ENCODE measurements around the gene BNC2. TPM values are rescaled to one million over a fixed set of nuclear protein-coding genes. Genes with fewer than 3 reads are reported as not detected.

The BNC2 gene
- total RNA-seq, 1 donor from 2014 or later: 38.0 TPM

GRCh38 chr9:16784002-16784401 lies 86.5 kb downstream of the BNC2 start:
- peaks cover 6% of the 10 kb centered on the region for H3K79me2 ChIP-seq (ENCODE audit: insufficient read depth, low read length)

GRCh38 chr9:16782490-16782889 lies 88.0 kb downstream of the BNC2 start:
- Histone ChIP-seq H4K20me1 (ENCODE audit: insufficient read depth, low read length) (peaks cover 12% of the 10 kb centered on the region), H3K27ac (ENCODE audit: low read depth, low read length) (no peak overlapping the region), H3K9me3 (ENCODE audit: insufficient read depth, low read depth, low read length) (no peaks in the 10 kb centered on the region), H3K9ac (ENCODE audit: low read length) (no peak overlapping the region), H3K4me3 (ENCODE audit: insufficient read depth, low read depth, low read length) (no peak overlapping the region), H2AFZ (ENCODE audit: low read depth, low read length) (no peak overlapping the region), H3K27me3 (ENCODE audit: insufficient read depth, low read length) (no peaks in the 10 kb centered on the region), H3K36me3 (ENCODE audit: insufficient read depth, low read length) (no peaks in the 10 kb centered on the region), H3K79me2 (ENCODE audit: insufficient read depth, low read length) (peaks cover 3% of the 10 kb centered on the region), H3K4me1 (ENCODE audit: insufficient read depth, low read length) (no peaks in the 10 kb centered on the region), H3K4me2 (ENCODE audit: low read length) (no peak overlapping the region)
- peaks cover 6% of the 10 kb centered on the region for H3K36me3 Mint-ChIP-seq (ENCODE audit: low read depth, unreplicated experiment)
- no peak for DNase-seq (ENCODE audit: low read depth)
- no peak for FAIRE-seq
- peaks cover 14% of the 10 kb centered on the region for H3K4me1 Mint-ChIP-seq (ENCODE audit: low read depth, unreplicated experiment)
- H3K27ac Mint-ChIP-seq (ENCODE audit: unreplicated experiment): no peak overlapping the region
- no peak overlapping the region for H3K4me3 Mint-ChIP-seq (ENCODE audit: unreplicated experiment)
- H3K9me3 Mint-ChIP-seq (ENCODE audit: unreplicated experiment): no peaks in the 10 kb centered on the region
- H3K27me3 Mint-ChIP-seq (ENCODE audit: low read depth, unreplicated experiment): no peaks in the 10 kb centered on the region
- no peak for TF ChIP-seq EZH2 (IDR thresholded peaks at IDR 0.05; ENCODE audit: insufficient read depth, low read length)
- no peak for TF ChIP-seq CTCF (IDR thresholded peaks at IDR 0.05; ENCODE audit: insufficient read depth, low read depth, low read length)

More at GRCh38 chr9:16784002-16784401, 86.5 kb downstream of the BNC2 start:
- no peak overlapping the region for H3K4me3 ChIP-seq (ENCODE audit: insufficient read depth, low read depth, low read length)
- H3K9me3 ChIP-seq (ENCODE audit: insufficient read depth, low read depth, low read length): no peaks in the 10 kb centered on the region
- DNase-seq (ENCODE audit: low read depth) (no peak), FAIRE-seq (no peak)
- H2AFZ ChIP-seq (ENCODE audit: low read depth, low read length): no peak overlapping the region
- Mint-ChIP-seq H3K4me1 (ENCODE audit: low read depth, unreplicated experiment) (peaks cover 14% of the 10 kb centered on the region), H3K36me3 (ENCODE audit: low read depth, unreplicated experiment) (peaks cover 6% of the 10 kb centered on the region), H3K4me3 (ENCODE audit: unreplicated experiment) (no peak overlapping the region), H3K27ac (ENCODE audit: unreplicated experiment) (no peak overlapping the region), H3K9me3 (ENCODE audit: unreplicated experiment) (no peaks in the 10 kb centered on the region), H3K27me3 (ENCODE audit: low read depth, unreplicated experiment) (no peaks in the 10 kb centered on the region)
- H3K27me3 ChIP-seq (ENCODE audit: insufficient read depth, low read length): no peaks in the 10 kb centered on the region
- H3K27ac ChIP-seq (ENCODE audit: low read depth, low read length): no peak overlapping the region
- H4K20me1 ChIP-seq (ENCODE audit: insufficient read depth, low read length): peaks cover 17% of the 10 kb centered on the region
- no peak overlapping the region for H3K4me2 ChIP-seq (ENCODE audit: low read length)
- H3K36me3 ChIP-seq (ENCODE audit: insufficient read depth, low read length): no peaks in the 10 kb centered on the region
- H3K4me1 ChIP-seq (ENCODE audit: insufficient read depth, low read length): no peaks in the 10 kb centered on the region
- TF ChIP-seq EZH2 (IDR thresholded peaks at IDR 0.05; ENCODE audit: insufficient read depth, low read length): no peak
- no peak for TF ChIP-seq CTCF (IDR thresholded peaks at IDR 0.05; ENCODE audit: insufficient read depth, low read depth, low read length)
- H3K9ac ChIP-seq (ENCODE audit: low read length): no peak overlapping the region

- DNase-seq (ENCODE audit: low read depth): no peak
- FAIRE-seq: no peak
- Histone ChIP-seq H3K79me2 (ENCODE audit: insufficient read depth, low read length) (no peaks in the 10 kb centered on the region), H3K9ac (ENCODE audit: low read length) (no peak overlapping the region), H4K20me1 (ENCODE audit: insufficient read depth, low read length) (peaks cover 4% of the 10 kb centered on the region), H3K27me3 (ENCODE audit: insufficient read depth, low read length) (no peaks in the 10 kb centered on the region), H3K4me2 (ENCODE audit: low read length) (no peak overlapping the region), H3K27ac (ENCODE audit: low read depth, low read length) (no peak overlapping the region), H3K9me3 (ENCODE audit: insufficient read depth, low read depth, low read length) (no peaks in the 10 kb centered on the region), H2AFZ (ENCODE audit: low read depth, low read length) (no peak overlapping the region), H3K4me3 (ENCODE audit: insufficient read depth, low read depth, low read length) (no peak overlapping the region), H3K4me1 (ENCODE audit: insufficient read depth, low read length) (no peaks in the 10 kb centered on the region), H3K36me3 (ENCODE audit: insufficient read depth, low read length) (no peaks in the 10 kb centered on the region)
- H3K4me1 Mint-ChIP-seq (ENCODE audit: low read depth, unreplicated experiment): peaks cover 3% of the 10 kb centered on the region
- no peak for TF ChIP-seq CTCF (IDR thresholded peaks at IDR 0.05; ENCODE audit: insufficient read depth, low read depth, low read length)
- no peak for TF ChIP-seq EZH2 (IDR thresholded peaks at IDR 0.05; ENCODE audit: insufficient read depth, low read length)
- H3K27me3 Mint-ChIP-seq (ENCODE audit: low read depth, unreplicated experiment): no peaks in the 10 kb centered on the region
- H3K4me3 Mint-ChIP-seq (ENCODE audit: unreplicated experiment): no peak overlapping the region
- no peaks in the 10 kb centered on the region for H3K9me3 Mint-ChIP-seq (ENCODE audit: unreplicated experiment)
- peaks cover 2% of the 10 kb centered on the region for H3K36me3 Mint-ChIP-seq (ENCODE audit: low read depth, unreplicated experiment)
- H3K27ac Mint-ChIP-seq (ENCODE audit: unreplicated experiment): no peak overlapping the region
Measured at GRCh38 chr9:16775330-16775729, 95.1 kb downstream of the BNC2 start.

Data from astrocyte (in vitro differentiated cells and primary cell).